ACC112 (cell line): ENCODE results near the gene GSS.

Source experiments
- H2AFZ ChIP-seq: fragments of 200-600 bp; sonication (generic); one replicate; pipeline ENCODE4 v1.6.0; 2017; ENCODE audit warnings: antibody characterized with exemption, low read length; ENCODE audit not compliant: unreplicated experiment
- H3K27ac ChIP-seq: fragments of 200-600 bp; sonication (generic); 2 replicates; pipeline ENCODE4 v1.5.1; 2014; ENCODE audit warnings: low read depth, mild to moderate bottlenecking, antibody characterized with exemption, low read length, moderate library complexity
- H3K27me3 ChIP-seq: fragments of 200-600 bp; sonication (generic); 2 replicates; pipeline ENCODE4 v1.6.1; 2014; ENCODE audit warnings: mild to moderate bottlenecking, antibody characterized with exemption, low read length, moderate library complexity, mixed read lengths; ENCODE audit not compliant: insufficient read depth
- H3K36me3 ChIP-seq: fragments of 200-600 bp; sonication (generic); 2 replicates; pipeline ENCODE4 v1.6.1; 2016; ENCODE audit warnings: mild to moderate bottlenecking, antibody characterized with exemption, low read length, moderate library complexity, mixed read lengths; ENCODE audit not compliant: insufficient read depth
- H3K4me1 ChIP-seq: fragments of 200-600 bp; sonication (generic); one replicate; pipeline ENCODE4 v1.6.1; 2016; ENCODE audit warnings: low read length, mixed read lengths; ENCODE audit not compliant: insufficient read depth, unreplicated experiment, control insufficient read depth
- H3K4me3 ChIP-seq: fragments of 200-600 bp; sonication (generic); 2 replicates; pipeline ENCODE4 v1.5.1; 2014; ENCODE audit warnings: mild to moderate bottlenecking, low read depth, low read length
- H3K79me2 ChIP-seq: fragments of 200-600 bp; sonication (generic); one replicate; pipeline ENCODE4 v1.6.0; 2016; ENCODE audit warnings: low read length; ENCODE audit not compliant: control insufficient read depth, unreplicated experiment, insufficient read depth

Gene GSS

GRCh38 chr20:34942301-34942700, 13.3 kb downstream of the GSS start:
- no peaks in the 10 kb centered on the region for H3K27me3 ChIP-seq
- H3K79me2 ChIP-seq: no peaks in the 10 kb centered on the region
- no peak overlapping the region for H3K27ac ChIP-seq
- peaks cover 10% of the 10 kb centered on the region; the same call in 1 of the 2 replicates for H3K36me3 ChIP-seq
- H2AFZ ChIP-seq: no peak overlapping the region
- no peak overlapping the region for H3K4me3 ChIP-seq
- peaks cover 14% of the 10 kb centered on the region for H3K4me1 ChIP-seq

GRCh38 chr20:34941226-34941625, 14.4 kb downstream of the GSS start:
- Histone ChIP-seq H3K36me3 (peaks cover 10% of the 10 kb centered on the region; the same call in 1 of the 2 replicates), H3K27me3 (no peaks in the 10 kb centered on the region), H3K4me1 (peaks cover 14% of the 10 kb centered on the region), H3K27ac (no peak overlapping the region), H3K4me3 (no peak overlapping the region), H3K79me2 (no peaks in the 10 kb centered on the region), H2AFZ (no peak overlapping the region)

- Histone ChIP-seq H3K27ac (no peak overlapping the region), H3K79me2 (no peaks in the 10 kb centered on the region), H3K4me1 (peaks cover 14% of the 10 kb centered on the region), H3K27me3 (no peaks in the 10 kb centered on the region), H3K36me3 (peaks cover 21% of the 10 kb centered on the region; the same call in 1 of the 2 replicates), H2AFZ (no peak overlapping the region), H3K4me3 (no peak overlapping the region)
These were observed 15.5 kb downstream of the GSS start for GRCh38 chr20:34940081-34940481.

- Histone ChIP-seq H2AFZ (no peak overlapping the region), H3K79me2 (no peaks in the 10 kb centered on the region), H3K36me3 (peaks cover 25% of the 10 kb centered on the region; the same call in 1 of the 2 replicates), H3K4me3 (no peak overlapping the region), H3K4me1 (peaks cover 6% of the 10 kb centered on the region), H3K27ac (no peak overlapping the region), H3K27me3 (no peaks in the 10 kb centered on the region)
These were observed 17.0 kb downstream of the GSS start for GRCh38 chr20:34938466-34939163.

DNA sequence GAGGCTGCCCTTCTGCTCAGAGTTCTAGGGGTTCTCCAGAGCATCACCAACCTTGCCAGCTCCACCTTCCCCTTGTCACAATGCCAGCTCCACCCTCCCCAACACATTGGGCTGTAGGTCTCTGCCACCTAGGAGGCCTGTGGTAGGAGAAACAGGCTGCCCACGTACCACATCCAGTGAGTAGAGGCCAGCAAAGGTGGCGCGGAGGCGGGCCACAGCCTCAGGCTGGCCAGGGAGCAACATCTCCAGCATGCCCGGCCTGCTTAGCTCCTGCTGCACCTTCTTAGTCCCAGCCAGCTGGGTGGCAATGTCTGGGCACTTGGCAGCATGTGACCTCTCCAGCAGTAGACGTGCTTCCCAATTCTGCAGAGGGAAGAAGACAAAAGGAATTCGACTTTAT, 23.8 kb downstream of the GSS start:
- H3K4me3 ChIP-seq: no peak overlapping the region
- H3K36me3 ChIP-seq: peaks cover 29% of the 10 kb centered on the region; the same call in 1 of the 2 replicates
- H3K27ac ChIP-seq: no peak overlapping the region
- no peaks in the 10 kb centered on the region for H3K27me3 ChIP-seq
- H2AFZ ChIP-seq: no peak overlapping the region
- H3K79me2 ChIP-seq: no peaks in the 10 kb centered on the region
- H3K4me1 ChIP-seq: no peaks in the 10 kb centered on the region

- Histone ChIP-seq H3K4me1 (peaks cover 1% of the 10 kb centered on the region), H3K4me3 (no peak overlapping the region), H3K27me3 (no peaks in the 10 kb centered on the region), H3K27ac (no peak overlapping the region), H3K36me3 (peaks cover 30% of the 10 kb centered on the region; the same call in 1 of the 2 replicates), H2AFZ (no peak overlapping the region), H3K79me2 (no peaks in the 10 kb centered on the region)
These were observed 27.2 kb downstream of the GSS start for GRCh38 chr20:34928411-34928810.

GRCh38 chr20:34927736-34928135, 27.9 kb downstream of the GSS start:
- Histone ChIP-seq H3K4me3 (no peak overlapping the region), H3K36me3 (peaks cover 34% of the 10 kb centered on the region; the same call in 1 of the 2 replicates), H3K27ac (no peak overlapping the region), H2AFZ (no peak overlapping the region), H3K27me3 (no peaks in the 10 kb centered on the region), H3K79me2 (no peaks in the 10 kb centered on the region), H3K4me1 (peaks cover 8% of the 10 kb centered on the region)

DNA sequence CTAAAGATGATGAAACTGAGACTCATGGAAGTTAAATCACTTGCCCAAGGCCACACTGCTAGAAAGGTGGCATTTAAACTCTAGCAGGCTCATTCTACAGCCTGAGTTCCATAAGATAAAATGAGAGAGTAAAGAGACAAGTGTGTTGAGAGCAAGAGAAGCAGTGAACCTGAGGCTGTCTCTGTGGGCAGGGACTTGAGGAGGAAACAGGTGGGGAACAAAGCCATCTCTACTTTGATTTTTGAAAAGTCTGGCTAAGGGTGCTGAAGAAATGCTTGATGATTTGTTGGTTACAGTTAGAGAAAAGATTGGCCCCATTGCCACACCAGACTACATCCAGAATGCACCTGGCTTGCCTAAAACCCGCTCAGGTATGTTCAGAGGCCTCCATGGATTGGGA, 29.0 kb downstream of the GSS start:
- Histone ChIP-seq H3K27ac (no peak overlapping the region), H3K4me1 (peaks cover 19% of the 10 kb centered on the region), H3K36me3 (peaks cover 30% of the 10 kb centered on the region; the same call in 1 of the 2 replicates), H3K4me3 (no peak overlapping the region), H3K27me3 (no peaks in the 10 kb centered on the region), H2AFZ (no peak overlapping the region), H3K79me2 (no peaks in the 10 kb centered on the region)

DNA sequence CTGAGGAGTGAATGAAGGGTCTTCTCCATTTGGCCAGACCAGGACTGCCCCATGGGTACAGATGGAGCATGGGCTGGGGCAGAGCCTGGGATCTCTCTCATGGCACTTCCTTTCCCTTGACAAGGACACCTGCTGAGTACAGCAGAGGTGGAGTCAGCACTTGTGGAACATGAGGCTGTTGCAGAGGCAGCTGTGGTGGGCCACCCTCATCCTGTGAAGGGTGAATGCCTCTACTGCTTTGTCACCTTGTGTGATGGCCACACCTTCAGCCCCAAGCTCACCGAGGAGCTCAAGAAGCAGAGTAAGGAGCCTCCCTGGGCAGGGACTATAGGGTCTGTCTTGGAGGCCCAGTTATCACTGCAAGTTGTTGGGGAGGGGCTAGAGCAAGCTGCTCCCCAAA, 29.6 kb downstream of the GSS start:
- Histone ChIP-seq H3K36me3 (peaks cover 29% of the 10 kb centered on the region; the same call in 1 of the 2 replicates), H3K27me3 (no peaks in the 10 kb centered on the region), H3K4me3 (no peak overlapping the region), H2AFZ (no peak overlapping the region), H3K27ac (no peak overlapping the region), H3K4me1 (peaks cover 25% of the 10 kb centered on the region), H3K79me2 (no peaks in the 10 kb centered on the region)

- Histone ChIP-seq H3K36me3 (peaks cover 26% of the 10 kb centered on the region; the same call in 1 of the 2 replicates), H2AFZ (no peak overlapping the region), H3K27ac (no peak overlapping the region), H3K27me3 (no peaks in the 10 kb centered on the region), H3K4me1 (peaks cover 25% of the 10 kb centered on the region), H3K4me3 (no peak overlapping the region), H3K79me2 (no peaks in the 10 kb centered on the region)
These were observed 30.3 kb downstream of the GSS start for GRCh38 chr20:34925341-34925740.

GRCh38 chr20:34923414-34923813, 32.2 kb downstream of the GSS start:
- H3K4me1 ChIP-seq: peaks cover 25% of the 10 kb centered on the region
- H3K79me2 ChIP-seq: no peaks in the 10 kb centered on the region
- no peaks in the 10 kb centered on the region for H3K27me3 ChIP-seq
- peaks cover 23% of the 10 kb centered on the region; the same call in 1 of the 2 replicates for H3K36me3 ChIP-seq
- peak overlapping the region; percentile 41 for H3K27ac ChIP-seq
- H2AFZ ChIP-seq: no peak overlapping the region
- H3K4me3 ChIP-seq: no peak overlapping the region
